HEK293T (cell line): Measurements from ENCODE around the gene MAGEF1.

Source experiments
- ARNT ChIP-seq: fragments of 450-650 bp; IDR thresholded peaks from 2 replicates; pipeline ENCODE4 v1.6.1; 2017; ENCODE audit warnings: mild to moderate bottlenecking
- BHLHE40 ChIP-seq: fragments of 450-650 bp; IDR thresholded peaks from 2 replicates; pipeline ENCODE4 v1.6.1; 2016; ENCODE audit warnings: mild to moderate bottlenecking, moderate library complexity, borderline replicate concordance
- CTBP1 ChIP-seq: fragments of 450-650 bp; IDR thresholded peaks from 2 replicates; pipeline ENCODE4 v1.6.1; 2016; ENCODE audit warnings: borderline replicate concordance
- ELF4 ChIP-seq: fragments of 450-650 bp; IDR thresholded peaks from 2 replicates; pipeline ENCODE4 v1.6.1; 2017; ENCODE audit warnings: antibody characterized with exemption
- FOXA1 ChIP-seq: fragments of 450-650 bp; IDR thresholded peaks from 2 replicates; pipeline ENCODE4 v1.6.1; 2016; ENCODE audit warnings: mild to moderate bottlenecking
- FOXK2 ChIP-seq: fragments of 450-650 bp; IDR thresholded peaks from 2 replicates; pipeline ENCODE4 v1.6.1; 2016; ENCODE audit warnings: mild to moderate bottlenecking
- FOXM1 ChIP-seq: fragments of 450-650 bp; IDR thresholded peaks from 2 replicates; pipeline ENCODE4 v1.6.1; 2017; ENCODE audit warnings: mild to moderate bottlenecking, borderline replicate concordance
- L3MBTL2 ChIP-seq: fragments of 450-650 bp; conservative IDR thresholded peaks from 2 replicates; pipeline ENCODE4 v1.6.1; 2016; ENCODE audit warnings: mild to moderate bottlenecking
- LEF1 ChIP-seq: fragments of 450-650 bp; IDR thresholded peaks from 2 replicates; pipeline ENCODE4 v1.6.1; 2017; ENCODE audit warnings: mild to moderate bottlenecking, borderline replicate concordance
- NFRKB ChIP-seq: fragments of 450-650 bp; IDR thresholded peaks from 2 replicates; pipeline ENCODE4 v1.6.1; 2016; ENCODE audit warnings: mild to moderate bottlenecking, moderate library complexity
- SP1 ChIP-seq: fragments of 450-650 bp; IDR thresholded peaks from 2 replicates; pipeline ENCODE4 v1.6.1; 2017
- SUZ12 ChIP-seq: fragments of 450-650 bp; IDR thresholded peaks from 2 replicates; pipeline ENCODE4 v1.6.1; 2016; ENCODE audit warnings: mild to moderate bottlenecking
- TARDBP ChIP-seq: fragments of 450-650 bp; IDR thresholded peaks from 2 replicates; pipeline ENCODE4 v1.6.1; 2016

DNA sequence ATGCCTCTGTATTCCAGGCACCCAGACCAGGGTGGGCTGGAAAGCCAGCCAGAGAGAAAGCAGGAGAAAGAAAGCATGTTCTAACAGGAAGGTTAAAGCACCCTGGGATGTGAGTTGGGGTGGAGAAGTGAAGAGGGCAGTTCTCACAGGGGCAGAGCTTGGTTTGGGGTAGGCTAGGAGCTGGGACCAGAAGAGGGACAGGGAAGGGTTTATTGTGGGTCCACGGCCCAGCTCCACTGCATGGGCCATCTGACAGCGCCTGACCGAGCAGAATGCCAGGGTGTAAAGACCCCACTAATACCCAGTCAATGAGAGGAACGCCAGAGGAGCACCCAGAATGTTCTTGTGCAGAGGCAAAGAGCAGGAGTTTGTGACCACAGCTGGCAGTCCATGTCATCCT, 27.1 kb upstream of the MAGEF1 start:
- TF ChIP-seq ELF4 (no peak), SP1 (no peak), BHLHE40 (no peak), L3MBTL2 (no peak), CTBP1 (no peak), FOXM1 (no peak), SUZ12 (no peak), FOXA1 (no peak), LEF1 (no peak), ARNT (no peak), TARDBP (no peak), NFRKB (no peak), FOXK2 (no peak)
